GM12892 (cell line): ENCODE results near the gene DZANK1.

Source experiments
- POLR2A ChIP-seq: IDR thresholded peaks from 2 replicates; pipeline ENCODE4 v1.6.1; 2011; ENCODE audit warnings: low read depth, low read length, control low read depth
- TAF1 ChIP-seq: IDR thresholded peaks from 2 replicates; pipeline ENCODE4 v1.6.1; 2011; ENCODE audit warnings: low read depth, mild to moderate bottlenecking, control low read depth, low read length, borderline replicate concordance

DNA sequence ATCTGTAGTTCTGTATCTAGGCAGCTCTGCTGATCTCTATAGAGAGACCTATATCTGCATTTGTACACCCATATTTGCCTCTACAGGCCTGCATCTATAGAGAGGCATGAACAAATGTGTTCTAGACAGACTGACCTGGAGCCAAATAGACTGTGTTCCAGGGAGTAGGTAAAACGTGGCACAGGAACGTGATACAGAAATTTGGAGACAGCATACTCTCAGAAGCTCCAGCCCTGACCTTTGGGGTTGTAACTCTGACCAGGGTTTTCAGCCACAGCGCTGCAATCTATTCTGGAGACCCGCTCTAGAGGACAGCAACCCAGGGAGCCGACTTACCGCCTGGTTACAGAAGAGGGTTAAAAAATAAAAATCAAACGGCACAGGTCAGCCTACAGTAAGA is 29.2 kb upstream of the DZANK1 start:
- no peak for TF ChIP-seq POLR2A
- TF ChIP-seq TAF1, result no peak
